Mesothelial cell of epicardium (in vitro differentiated cells): Measurements from ENCODE around the gene MAST4. TPM values are rescaled to one million over a fixed set of nuclear protein-coding genes. Genes with fewer than 3 reads are reported as not detected.
"Not testable (repeated sequence)": the region's sequence is repeated elsewhere in the genome, so short reads cannot be mapped to it uniquely, and the experiment has no call there.

Source experiments
- DNase-seq, 2 experiments: peaks; one replicate each; pipeline ENCODE4 v3.0.0; 2021; ENCODE audit warnings: low spot score in 2 of 2; ENCODE audit not compliant: unreplicated experiment in 2 of 2
- H3K27ac Mint-ChIP-seq: 2 replicates; pipeline ENCODE4 v1.8.0; 2021; ENCODE audit warnings: mixed read lengths
- H3K27me3 Mint-ChIP-seq: 2 replicates; pipeline ENCODE4 v1.8.0; 2021; ENCODE audit warnings: low read depth, mixed read lengths
- H3K36me3 Mint-ChIP-seq: 2 replicates; pipeline ENCODE4 v1.8.0; 2021; ENCODE audit warnings: mixed read lengths
- H3K4me1 Mint-ChIP-seq: 2 replicates; pipeline ENCODE4 v1.8.0; 2021; ENCODE audit warnings: mixed read lengths
- H3K4me3 Mint-ChIP-seq: 2 replicates; pipeline ENCODE4 v1.8.0; 2021; ENCODE audit warnings: mild to moderate bottlenecking, moderate library complexity, mixed read lengths
- H3K9me3 Mint-ChIP-seq: 2 replicates; pipeline ENCODE4 v1.8.0; 2021; ENCODE audit warnings: mixed read lengths
- total RNA-seq: library from RNA; stranded (reverse); gene quantifications from 3 replicates; pipeline ENCODE4 v1.2.1, GENCODE V29; 2021
- TF ChIP-seq, protein P1 (sequence below): fragments of 200-600 bp; sonication (generic); IDR thresholded peaks from one replicate; pipeline ENCODE4 v1.5.0; 2021; ENCODE audit warnings: antibody characterized with exemption; ENCODE audit not compliant: unreplicated experiment

Gene MAST4
- total RNA-seq, 1 donor from 2014 or later, result 29.8 TPM

GRCh38 chr5:67165526-67166459 lies 569.6 kb downstream of the MAST4 start:
- no peaks in the 10 kb centered on the region for H3K27me3 Mint-ChIP-seq
- peak overlapping the region; percentile 81 for H3K27ac Mint-ChIP-seq
- H3K4me3 Mint-ChIP-seq, result peak overlapping the region; percentile 31
- TF ChIP-seq, protein P1, sequence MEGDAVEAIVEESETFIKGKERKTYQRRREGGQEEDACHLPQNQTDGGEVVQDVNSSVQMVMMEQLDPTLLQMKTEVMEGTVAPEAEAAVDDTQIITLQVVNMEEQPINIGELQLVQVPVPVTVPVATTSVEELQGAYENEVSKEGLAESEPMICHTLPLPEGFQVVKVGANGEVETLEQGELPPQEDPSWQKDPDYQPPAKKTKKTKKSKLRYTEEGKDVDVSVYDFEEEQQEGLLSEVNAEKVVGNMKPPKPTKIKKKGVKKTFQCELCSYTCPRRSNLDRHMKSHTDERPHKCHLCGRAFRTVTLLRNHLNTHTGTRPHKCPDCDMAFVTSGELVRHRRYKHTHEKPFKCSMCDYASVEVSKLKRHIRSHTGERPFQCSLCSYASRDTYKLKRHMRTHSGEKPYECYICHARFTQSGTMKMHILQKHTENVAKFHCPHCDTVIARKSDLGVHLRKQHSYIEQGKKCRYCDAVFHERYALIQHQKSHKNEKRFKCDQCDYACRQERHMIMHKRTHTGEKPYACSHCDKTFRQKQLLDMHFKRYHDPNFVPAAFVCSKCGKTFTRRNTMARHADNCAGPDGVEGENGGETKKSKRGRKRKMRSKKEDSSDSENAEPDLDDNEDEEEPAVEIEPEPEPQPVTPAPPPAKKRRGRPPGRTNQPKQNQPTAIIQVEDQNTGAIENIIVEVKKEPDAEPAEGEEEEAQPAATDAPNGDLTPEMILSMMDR, result peak; percentile 68
- H3K4me1 Mint-ChIP-seq, result peaks cover 6% of the 10 kb centered on the region
- H3K36me3 Mint-ChIP-seq, result peaks cover 16% of the 10 kb centered on the region
- H3K9me3 Mint-ChIP-seq, result no peaks in the 10 kb centered on the region
- peak; percentile 64 to 79 for DNase-seq

GRCh38 chr5:67166460-67167285 lies 570.5 kb downstream of the MAST4 start:
- DNase-seq, result no peak
- TF ChIP-seq, protein P1, result peak; percentile 4
- Mint-ChIP-seq H3K4me1 (peaks cover 2% of the 10 kb centered on the region), H3K36me3 (peaks cover 16% of the 10 kb centered on the region), H3K4me3 (no peak overlapping the region), H3K27me3 (no peaks in the 10 kb centered on the region), H3K9me3 (no peaks in the 10 kb centered on the region), H3K27ac (no peak overlapping the region)

DNA sequence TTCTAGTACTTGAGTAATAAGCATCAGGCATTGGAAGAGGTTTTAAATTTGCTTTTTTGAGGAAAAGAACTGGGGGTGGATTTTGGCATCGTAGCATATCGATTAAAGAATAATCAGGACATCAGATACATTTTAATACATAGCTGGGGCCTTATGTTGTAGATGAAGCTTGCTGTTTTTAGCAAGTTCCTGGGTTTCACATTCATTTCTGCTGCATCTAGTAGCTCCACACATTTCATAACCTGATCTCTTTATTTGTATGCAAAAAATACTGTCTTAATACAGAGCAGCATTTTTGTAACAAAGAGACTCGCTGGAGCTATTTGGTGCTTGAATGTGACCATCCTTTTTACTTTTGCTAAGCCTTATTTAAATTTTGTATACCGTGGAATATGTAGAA lies 571.9 kb downstream of the MAST4 start:
- Mint-ChIP-seq H3K4me1 (peaks cover 2% of the 10 kb centered on the region), H3K9me3 (no peaks in the 10 kb centered on the region), H3K27me3 (no peaks in the 10 kb centered on the region), H3K36me3 (peaks cover 9% of the 10 kb centered on the region), H3K4me3 (no peak overlapping the region), H3K27ac (no peak overlapping the region)
- no peak for DNase-seq
- TF ChIP-seq, protein P1, result no peak

GRCh38 chr5:67170767-67171166 lies 574.6 kb downstream of the MAST4 start:
- no peaks in the 10 kb centered on the region for H3K36me3 Mint-ChIP-seq
- peaks cover 2% of the 10 kb centered on the region for H3K4me1 Mint-ChIP-seq
- DNase-seq, result no peak
- no peak overlapping the region for H3K27ac Mint-ChIP-seq
- H3K9me3 Mint-ChIP-seq, result no peaks in the 10 kb centered on the region
- no peak overlapping the region for H3K4me3 Mint-ChIP-seq
- H3K27me3 Mint-ChIP-seq, result no peaks in the 10 kb centered on the region
- TF ChIP-seq, protein P1, result no peak

- not testable (repeated sequence) for H3K4me3 Mint-ChIP-seq, H3K36me3 Mint-ChIP-seq, H3K4me1 Mint-ChIP-seq, H3K27me3 Mint-ChIP-seq, H3K27ac Mint-ChIP-seq, DNase-seq
- peaks cover 11% of the 10 kb centered on the region for H3K9me3 Mint-ChIP-seq
These were observed 577.2 kb downstream of the MAST4 start for GRCh38 chr5:67173351-67173750.

DNA sequence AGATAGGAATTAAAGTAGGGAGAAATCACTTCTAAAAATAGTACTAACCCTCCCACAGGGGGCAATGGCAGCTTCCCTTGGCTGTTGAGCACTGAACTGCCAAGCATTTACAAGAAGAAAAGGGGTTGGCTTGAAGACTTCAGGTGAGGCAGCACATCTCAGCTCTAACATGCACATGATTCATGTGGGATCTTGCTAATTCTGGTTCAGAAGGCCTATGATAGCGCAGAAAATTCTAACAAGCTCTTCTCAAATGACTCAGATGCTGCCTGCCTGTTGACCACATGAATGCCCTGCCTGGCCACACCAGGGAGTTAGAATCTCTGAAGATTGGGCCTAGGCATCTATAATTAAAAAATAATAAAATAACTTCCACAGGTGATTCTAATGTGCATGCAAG lies 577.8 kb downstream of the MAST4 start:
- no peak overlapping the region for H3K4me3 Mint-ChIP-seq

More for the DNA sequence above, 577.8 kb downstream of the MAST4 start:
- Mint-ChIP-seq H3K27ac (no peak overlapping the region), H3K36me3 (peaks cover 2% of the 10 kb centered on the region), H3K9me3 (peaks cover 11% of the 10 kb centered on the region), H3K4me1 (no peaks in the 10 kb centered on the region), H3K27me3 (no peaks in the 10 kb centered on the region)
- TF ChIP-seq, protein P1, result no peak
- DNase-seq, result no peak
